GM18511 (cell line): ENCODE results near the gene BPIFA2.

Source experiments
- ATAC-seq: cut with Tn5 transposase; IDR thresholded peaks from one replicate; pipeline ENCODE4 v1.9.1; 2021; ENCODE audit warnings: mild to moderate bottlenecking, moderate library complexity; ENCODE audit not compliant: unreplicated experiment

BPIFA2 gene

GRCh38 chr20:33192912-33193501, 25.0 kb downstream of the BPIFA2 start:
- no peak for ATAC-seq

- no peak for ATAC-seq
Measured at GRCh38 chr20:33199026-33199425, 31.1 kb downstream of the BPIFA2 start.

- no peak for ATAC-seq
Measured at GRCh38 chr20:33202451-33202850, 34.5 kb downstream of the BPIFA2 start.

- ATAC-seq, result no peak
Measured at GRCh38 chr20:33203444-33203843, 35.5 kb downstream of the BPIFA2 start.

- no peak for ATAC-seq
Measured at GRCh38 chr20:33209789-33210188, 41.8 kb downstream of the BPIFA2 start.

- ATAC-seq, result no peak
Measured at GRCh38 chr20:33210371-33210770, 42.4 kb downstream of the BPIFA2 start.

GRCh38 chr20:33211817-33212424, 44.0 kb downstream of the BPIFA2 start:
- ATAC-seq, result no peak

GRCh38 chr20:33217052-33217451, 49.1 kb downstream of the BPIFA2 start, which contains the start of gene BPIFA3:
TSS of gene BPIFA3 (plus strand) at chr20:33217352. CDS start at chr20:33217537, 185 bp downstream.
- no peak for ATAC-seq

GRCh38 chr20:33224399-33224798, 56.4 kb downstream of the BPIFA2 start:
- no peak for ATAC-seq

- no peak for ATAC-seq
Measured at GRCh38 chr20:33229843-33230242, 61.9 kb downstream of the BPIFA2 start.
